Left renal pelvis (tissue), 4 donors: ENCODE results near the gene VEGFB. TPM values are rescaled to one million over a fixed set of nuclear protein-coding genes. Genes with fewer than 3 reads are reported as not detected.
A peak's percentile ranks its signal among the peaks of the same experiment; 100 is the strongest.

Experiments
- DNase-seq, 4 donors: peaks; one replicate each; pipeline ENCODE4 v3.0.0-alpha.2; 2013; ENCODE audit warnings: low read depth in 4 of 4, low spot score in 3 of 4
- polyA plus RNA-seq, 4 donors: library from polyadenylated mRNA; unstranded; fragments of 120-200 nt; gene quantifications; one replicate each; pipeline ENCODE4 v1.2.1, GENCODE V29; 2013; ENCODE audit not compliant: insufficient read length in 4 of 4

The VEGFB gene
- polyA plus RNA-seq, 4 donors, result 82.6 to 115 (median 99.9) TPM

DNA sequence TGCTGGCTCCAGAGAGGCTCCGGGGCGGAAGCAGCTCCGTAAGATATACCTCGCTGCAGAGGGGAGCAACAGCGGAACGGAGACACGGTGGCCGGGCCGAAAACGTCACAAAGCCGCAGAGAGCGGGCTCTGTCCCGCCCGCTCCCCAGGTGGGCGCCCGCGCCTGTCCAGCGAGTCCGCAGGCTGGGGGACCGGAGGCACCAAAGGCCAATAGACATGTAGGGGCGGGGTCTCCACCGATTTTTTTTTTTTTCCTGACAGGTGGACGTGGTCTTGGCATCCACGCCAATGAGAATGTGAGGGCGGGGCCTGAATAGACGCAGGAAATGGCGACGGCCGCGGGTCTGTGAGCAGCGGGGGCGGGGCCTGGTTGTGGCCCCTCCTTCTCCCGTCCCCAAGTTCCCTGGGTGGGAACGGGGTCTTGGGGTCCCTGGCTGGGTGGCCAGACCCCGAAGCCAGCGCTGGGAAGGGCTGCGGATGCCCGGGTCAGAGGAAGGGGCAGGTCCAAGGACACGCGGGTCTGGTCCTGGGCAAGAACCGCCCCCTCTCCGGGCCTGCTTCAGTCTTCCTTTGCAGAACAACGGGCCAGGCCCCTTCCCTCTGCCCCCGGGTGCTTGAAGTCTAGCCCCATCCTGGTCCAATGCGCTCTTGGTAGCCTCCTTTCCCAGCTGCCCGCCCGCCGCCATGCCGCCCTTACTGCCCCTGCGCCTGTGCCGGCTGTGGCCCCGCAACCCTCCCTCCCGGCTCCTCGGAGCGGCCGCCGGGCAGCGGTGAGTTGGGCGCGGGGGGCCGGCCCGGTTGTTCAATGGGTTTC, 4.0 kb upstream of the VEGFB start, which contains the start of gene DNAJC4:
Gene DNAJC4, plus strand, starts transcription at position 378 of the 814 bp plus-strand sequence. Its CDS starts 307 bp downstream, at position 685.
- peak in 3 of 4 donors; percentile 91 to 94 (median 91) for DNase-seq

DNA sequence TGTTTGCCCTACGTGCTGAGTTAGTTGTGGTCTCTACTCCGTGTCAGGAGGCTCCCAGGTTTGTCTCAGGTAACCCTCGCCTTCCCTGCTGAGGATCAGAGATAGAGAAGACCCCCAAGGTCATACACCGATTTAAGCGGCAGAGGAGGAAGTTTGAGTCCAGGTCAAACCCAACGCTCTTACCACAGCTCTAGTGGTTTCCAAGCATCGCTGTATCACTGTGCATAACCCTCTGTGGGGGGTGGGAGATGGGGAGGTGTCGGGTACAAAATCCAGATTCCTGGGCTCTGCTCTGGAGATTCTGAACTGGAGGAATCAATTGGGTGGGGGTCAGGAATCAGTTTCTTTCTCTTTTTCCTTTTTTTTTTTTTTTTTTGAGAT, 3.4 kb upstream of the VEGFB start:
- DNase-seq, result no peak

DNA sequence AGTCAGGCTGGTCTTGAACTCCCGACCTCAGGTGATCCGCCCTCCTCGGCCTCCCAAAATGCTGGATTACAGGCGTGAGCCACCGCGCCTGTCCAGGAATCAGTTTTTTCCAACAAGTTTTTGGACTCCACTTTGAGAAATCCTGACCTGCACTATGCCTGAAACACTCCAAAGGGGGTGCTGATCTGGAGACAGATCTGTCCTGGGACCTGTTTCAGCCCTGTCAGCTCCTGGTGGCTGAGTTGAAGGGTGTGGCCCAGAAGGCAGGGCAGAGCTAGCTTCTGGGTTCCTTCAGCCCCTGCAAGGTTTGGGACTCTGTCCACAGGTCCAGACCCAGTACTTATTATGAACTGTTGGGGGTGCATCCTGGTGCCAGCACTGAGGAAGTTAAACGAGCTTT, 2.8 kb upstream of the VEGFB start:
- DNase-seq, result no peak

DNA sequence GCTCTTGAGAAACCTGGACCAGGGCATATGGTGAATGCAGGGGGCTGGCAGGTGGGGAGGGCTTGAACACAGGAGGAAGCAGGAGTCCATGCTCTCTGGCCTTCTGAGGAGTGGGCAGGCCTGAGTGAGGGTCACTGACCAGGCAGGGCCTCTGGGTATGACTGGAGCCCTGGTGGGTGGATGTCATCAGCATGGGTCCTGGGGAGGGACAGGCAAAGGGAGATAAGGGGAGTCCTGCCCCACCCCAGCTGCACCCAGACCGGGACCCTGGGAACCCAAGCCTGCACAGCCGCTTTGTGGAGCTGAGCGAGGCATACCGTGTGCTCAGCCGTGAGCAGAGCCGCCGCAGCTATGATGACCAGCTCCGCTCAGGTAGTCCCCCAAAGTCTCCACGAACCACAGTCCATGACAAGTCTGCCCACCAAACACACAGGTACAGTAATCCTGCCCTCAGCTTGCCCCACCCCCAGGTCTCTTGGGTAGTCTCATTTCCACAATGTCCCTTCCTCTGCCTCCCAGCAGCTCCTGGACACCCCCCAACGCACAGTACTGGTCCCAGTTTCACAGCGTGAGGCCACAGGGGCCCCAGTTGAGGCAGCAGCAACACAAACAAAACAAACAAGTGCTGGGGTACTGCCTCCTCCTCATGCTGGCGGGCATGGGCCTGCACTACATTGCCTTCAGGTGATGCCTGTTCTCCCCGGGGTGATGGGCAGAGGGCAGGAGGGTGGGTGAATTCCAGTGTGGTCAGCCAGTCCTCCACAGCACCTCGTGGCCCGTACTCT, 2.0 kb upstream of the VEGFB start:
- DNase-seq, result no peak

DNA sequence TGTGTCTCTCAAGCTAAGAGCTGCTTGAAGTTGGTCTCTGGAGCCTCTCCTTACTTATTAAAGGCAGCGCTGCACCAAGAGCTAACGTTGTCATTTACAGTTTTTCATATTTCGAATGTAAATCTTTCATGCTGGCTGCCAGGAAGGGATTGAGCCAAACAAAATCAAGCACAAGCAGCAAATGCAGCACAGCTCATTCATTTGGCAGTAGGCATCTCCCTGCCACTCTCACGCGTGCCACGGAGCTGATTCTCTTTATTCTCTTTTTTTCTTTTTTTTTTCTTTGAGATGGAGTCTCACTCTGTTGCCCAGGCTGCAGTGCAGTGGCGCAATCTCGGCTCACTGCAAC, 1.4 kb upstream of the VEGFB start:
- DNase-seq, result no peak

DNA sequence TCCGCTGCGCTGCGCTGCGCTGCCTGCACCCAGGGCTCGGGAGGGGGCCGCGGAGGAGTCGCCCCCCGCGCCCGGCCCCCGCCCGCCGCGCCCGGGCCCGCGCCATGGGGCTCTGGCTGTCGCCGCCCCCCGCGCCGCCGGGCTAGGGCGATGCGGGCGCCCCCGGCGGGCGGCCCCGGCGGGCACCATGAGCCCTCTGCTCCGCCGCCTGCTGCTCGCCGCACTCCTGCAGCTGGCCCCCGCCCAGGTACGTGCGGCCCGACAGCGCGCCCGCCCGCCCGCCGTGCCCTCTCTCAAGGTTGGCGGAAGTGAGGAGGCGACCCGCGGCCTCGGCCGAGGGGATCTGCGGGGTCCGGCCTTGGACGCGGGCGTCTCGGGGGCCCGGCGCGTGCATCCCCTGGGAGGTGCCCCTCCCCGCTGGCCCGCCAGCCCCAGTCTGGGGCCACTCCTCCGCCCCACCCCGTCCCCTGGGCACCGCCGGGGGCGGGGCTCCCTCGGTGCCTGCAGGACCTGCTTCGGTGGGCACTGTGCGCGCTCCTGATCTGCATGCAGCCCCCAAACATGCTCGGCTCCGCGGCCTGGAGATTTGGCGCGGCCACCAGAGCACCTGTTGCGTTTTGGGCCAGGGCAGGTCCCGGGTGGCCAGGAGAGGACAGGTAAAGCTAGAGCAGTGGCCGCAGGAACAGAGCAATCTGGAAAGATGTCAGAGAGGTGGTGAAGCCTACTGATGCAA, 429 bp downstream of the VEGFB start:
- no peak for DNase-seq

DNA sequence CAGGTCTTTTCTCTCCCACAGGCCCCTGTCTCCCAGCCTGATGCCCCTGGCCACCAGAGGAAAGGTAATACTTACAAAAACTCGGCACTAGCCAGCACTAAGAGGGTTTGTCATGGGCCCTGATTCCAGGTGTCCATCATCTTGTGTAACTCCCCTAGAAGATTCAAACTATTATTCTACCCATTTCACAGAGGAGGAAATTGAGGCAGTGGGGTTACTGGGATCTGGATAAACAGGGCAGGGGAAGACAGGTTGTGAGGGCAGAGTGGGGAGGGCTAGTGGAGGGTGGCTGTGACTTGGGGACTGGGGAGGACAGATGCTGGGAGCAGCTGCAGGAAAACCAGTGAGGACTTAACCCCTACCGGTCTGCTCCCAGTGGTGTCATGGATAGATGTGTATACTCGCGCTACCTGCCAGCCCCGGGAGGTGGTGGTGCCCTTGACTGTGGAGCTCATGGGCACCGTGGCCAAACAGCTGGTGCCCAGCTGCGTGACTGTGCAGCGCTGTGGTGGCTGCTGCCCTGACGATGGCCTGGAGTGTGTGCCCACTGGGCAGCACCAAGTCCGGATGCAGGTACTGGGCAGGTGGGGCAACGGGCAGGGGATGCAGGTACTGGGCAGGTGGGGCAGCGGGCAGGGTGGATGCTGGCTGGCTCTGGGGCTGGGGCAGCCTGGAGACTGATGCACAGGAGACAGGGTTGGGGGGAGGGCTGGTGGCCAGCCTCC, 1.2 kb downstream of the VEGFB start:
- no peak for DNase-seq

DNA sequence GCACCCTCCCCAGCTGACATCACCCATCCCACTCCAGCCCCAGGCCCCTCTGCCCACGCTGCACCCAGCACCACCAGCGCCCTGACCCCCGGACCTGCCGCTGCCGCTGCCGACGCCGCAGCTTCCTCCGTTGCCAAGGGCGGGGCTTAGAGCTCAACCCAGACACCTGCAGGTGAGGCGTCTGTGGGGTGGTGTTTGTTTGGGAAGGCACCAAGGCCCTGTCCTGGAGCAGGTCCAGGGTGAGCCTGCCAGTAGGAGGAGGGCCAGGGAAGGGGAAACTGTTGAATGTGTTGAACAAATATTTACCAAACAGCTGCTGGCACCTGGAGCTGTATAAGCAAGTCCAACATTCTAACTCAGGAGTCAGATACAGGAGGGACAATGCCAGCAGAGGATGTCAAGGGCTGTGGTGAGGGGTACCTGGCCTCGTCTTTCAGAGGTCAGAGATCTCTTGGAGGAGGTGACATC, 3.1 kb downstream of the VEGFB start:
- DNase-seq, result no peak

DNA sequence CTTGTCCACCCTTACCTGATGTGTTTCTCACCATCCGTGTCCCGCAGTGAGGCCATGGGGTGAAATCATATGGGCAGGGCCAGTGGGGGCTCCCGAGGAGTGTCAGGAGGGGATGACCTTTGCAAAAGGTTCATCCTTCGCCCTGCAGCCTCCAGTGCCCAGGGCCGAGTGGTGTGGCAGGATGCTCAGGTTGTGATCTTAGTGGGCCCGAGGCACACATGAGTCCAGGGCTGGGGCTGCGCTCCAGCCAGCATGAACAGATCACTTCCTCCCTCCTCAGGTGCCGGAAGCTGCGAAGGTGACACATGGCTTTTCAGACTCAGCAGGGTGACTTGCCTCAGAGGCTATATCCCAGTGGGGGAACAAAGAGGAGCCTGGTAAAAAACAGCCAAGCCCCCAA, 3.7 kb downstream of the VEGFB start:
- no peak for DNase-seq

DNA sequence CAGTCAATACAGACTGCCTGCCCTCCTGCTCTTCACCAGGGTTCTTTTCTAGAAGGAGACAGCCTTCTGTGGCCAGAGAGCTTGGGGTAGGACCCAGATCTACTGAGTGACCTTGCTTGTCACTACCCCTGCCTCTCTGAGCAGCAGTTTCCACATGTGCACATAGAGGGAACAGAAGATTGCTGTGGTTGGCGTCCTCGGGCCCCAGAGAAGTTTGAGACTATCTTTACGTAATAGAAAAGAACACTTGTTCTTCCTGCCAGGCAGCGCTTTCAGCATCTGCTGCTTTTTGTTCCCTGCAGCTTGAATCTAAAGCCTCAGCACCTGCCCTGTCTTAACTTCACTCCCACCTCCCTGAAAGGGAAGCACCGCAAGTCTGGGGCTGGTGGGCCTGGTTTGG, 4.6 kb downstream of the VEGFB start:
- DNase-seq, result no peak

DNA sequence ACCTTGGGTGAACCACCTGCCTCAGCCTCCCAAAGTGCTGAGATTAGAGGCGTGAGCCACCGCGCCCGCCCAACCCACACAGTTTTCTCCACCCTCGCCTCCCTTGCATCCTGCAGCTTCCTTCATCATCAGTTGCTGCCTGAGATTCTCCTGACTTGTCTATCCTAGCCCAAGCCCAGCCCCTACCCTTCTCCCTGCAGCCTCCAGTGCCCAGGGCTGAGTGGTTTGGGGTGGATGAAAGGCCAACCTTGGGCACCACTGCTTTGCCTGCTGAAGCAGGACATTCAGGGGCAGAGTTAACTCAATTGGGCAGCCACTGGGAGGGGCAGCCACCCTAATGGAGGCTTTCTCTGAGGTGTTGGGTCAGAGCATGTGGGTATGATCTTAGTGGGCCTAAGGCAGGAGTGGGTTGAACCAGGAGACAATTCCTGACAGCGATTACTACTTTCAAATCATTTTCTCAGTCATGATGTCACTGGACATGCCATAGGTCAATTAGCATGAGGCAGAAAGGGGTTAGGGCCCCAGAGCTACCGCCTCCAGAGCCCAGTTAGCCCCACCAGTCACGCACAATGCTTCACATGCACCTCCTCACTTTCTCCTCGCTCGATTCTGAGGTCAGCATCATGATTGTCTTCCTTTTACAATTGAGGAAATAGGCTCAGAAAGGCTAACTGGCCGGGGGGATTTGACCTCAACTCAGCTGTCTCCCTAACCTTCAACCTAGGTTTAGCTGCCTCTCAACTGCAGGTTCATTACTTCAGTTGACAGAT, 5.5 kb downstream of the VEGFB start:
- no peak for DNase-seq

DNA sequence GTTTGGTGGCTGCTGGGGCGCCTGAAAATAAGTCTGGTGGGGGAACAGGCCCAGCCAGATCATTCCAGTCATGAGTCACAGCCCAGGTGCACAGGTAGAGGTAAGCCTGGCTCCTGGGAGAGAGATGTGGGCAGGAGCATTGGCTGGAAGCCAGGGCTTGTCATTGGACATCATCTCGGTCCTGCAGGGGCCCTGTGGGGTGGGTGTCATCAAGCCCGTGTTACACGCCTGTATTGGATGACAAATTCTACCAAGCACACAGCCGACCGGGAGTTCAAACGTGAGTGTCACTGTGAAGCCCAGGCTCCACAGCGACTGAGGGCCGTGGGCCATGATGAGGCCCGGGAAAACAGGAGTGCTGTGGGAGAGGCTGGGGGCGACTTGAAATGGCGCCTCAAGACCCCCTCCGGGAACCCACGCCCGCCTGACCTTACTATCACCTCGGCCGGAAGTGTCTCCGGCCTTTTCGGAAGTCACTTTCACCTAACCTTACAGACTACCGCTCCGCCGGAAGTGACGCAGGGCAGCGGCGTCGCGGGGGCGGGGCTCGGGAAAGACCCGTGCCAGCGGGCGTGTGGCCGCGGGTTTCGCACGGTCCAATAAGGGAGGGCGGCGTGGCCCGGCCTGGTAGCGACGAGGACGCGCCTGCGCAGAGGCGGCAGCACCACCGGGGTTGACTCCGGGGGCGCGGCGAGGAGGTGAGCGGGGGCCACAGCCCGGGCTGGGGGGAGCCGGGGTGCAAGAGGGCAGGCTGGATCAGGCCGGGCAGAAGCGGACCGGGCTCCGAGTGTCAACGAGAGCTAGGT, 6.3 kb downstream of the VEGFB start, which contains the start of gene FKBP2:
Gene FKBP2, plus strand, starts transcription at position 661 of the 806 bp plus-strand sequence. CDS start 1,293 bp downstream, outside the sequence.
- peak; percentile 90 to 93 (median 92) for DNase-seq

DNA sequence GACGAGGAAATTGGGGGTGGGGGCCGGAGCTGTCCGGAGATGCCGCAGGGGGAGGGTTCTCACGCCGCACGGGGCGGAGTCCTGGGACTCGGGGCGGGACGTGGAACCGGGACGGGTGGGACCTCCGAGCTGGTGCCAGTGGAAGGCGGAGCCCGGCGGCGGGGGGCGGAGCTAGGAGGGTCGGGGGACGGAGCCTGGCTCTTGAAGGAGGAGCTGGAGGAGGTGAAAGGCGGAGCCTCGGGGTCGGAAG, 6.8 kb downstream of the VEGFB start:
- peak; percentile 97 to 98 (median 97) for DNase-seq

DNA sequence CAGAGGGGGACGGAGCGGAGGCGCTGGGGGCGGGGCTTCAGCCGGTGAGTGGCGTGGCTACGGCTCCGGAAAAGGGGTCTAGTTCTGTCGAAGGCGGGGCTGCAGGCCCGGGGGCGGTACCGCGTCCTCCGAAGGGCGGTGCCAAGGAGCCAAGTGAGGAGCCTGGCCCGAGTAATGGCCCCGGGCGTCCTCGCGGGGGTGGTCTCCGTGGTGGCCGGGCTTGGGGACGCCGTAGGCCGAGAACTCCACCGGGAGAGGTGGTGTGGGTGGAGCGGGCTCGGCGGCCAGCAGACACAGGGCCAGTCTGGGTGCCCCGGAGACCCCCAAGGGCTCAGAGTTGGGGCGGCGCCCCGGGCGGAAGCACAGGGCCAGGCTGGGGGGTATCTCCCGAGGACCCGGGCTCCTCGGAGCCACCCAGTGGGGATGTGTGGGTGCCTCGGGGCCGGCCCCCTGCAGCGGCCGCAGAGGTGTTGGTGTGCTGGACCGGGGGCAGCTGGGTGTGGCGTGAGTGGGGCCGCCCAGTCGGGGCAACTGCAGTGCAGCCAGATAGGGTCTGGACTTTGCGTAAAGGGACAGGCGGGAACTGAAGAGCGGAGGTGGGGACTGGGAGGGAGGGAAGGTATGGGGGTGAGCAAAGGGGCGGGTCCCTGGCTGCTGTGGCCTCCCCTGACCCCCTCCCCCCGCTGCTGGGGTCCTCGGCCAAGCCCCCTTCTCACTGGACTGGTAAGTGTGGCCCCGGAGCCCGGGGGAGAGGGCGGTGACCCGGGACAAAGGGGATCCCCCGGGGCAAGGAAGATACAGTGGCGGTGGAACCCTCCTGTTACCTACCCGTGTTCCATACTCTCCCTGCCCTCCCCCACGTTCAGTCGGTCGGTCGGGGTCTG, 7.3 kb downstream of the VEGFB start:
- DNase-seq, result no peak

DNA sequence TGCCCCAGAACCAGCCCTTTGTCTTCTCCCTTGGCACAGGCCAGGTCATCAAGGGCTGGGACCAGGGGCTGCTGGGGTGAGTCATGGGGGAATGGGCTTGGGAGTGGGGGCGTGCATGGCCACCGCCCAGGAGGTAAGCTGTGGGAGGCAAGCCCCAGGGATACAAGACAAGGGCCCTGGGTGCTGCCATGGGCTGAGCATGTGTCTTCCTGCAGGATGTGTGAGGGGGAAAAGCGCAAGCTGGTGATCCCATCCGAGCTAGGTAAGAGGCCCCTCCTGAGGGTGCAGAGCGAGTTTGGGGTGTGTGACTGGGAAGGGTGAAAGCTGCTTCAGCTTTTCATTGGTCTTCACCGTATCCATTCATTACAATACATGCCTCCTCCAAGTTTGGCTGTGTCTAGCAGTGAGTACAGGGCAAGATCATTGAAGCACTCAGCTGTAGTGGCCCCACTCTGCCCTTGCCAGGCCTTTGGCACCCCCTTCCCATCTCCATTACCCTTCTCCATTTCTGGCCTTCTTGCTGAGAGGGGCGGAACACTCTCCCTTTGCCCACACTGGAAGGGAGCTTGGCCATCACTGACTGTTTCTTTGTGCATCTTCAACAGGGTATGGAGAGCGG, 9.0 kb downstream of the VEGFB start:
- DNase-seq, result no peak

DNA sequence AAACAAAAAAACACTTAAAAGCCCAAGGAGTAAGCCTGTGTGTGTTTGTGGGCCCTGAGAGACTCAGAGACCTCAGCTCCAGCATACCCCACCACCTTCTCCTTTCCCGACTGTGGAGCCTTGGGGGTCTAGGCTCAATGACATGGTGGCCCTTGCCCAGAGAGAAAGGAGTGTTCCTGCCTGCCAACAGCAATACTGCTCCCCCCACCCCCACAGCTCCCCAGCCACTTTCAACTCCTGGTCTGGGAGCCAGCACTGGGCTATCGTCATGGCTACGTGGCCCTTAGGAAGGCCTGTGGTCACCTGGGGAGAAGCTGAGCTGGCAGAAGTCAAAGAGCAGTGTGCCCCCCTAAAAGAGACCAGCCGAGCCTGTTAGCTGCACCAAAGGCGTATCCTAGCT, 9.7 kb downstream of the VEGFB start:
- no peak for DNase-seq

DNA sequence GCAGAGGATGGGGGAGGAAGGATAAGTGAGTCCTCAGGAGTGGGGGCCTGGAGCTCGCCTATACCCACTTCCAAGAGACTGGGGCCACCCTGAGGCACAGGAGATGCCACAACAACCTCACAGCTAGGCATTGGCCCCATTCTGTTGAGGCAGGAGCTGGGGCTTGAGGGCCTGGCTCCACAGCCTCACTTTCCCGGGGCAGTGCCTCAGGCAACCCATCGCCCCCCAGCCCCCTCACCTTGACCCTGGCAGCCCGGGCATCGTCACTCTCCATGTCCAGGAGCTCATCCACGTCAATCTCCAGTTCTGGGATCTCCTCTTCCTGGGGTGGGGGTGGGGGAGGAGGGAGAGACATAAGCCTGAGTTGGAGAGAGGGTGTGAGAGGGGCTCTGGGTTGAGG, 10.6 kb downstream of the VEGFB start:
- DNase-seq, result no peak

DNA sequence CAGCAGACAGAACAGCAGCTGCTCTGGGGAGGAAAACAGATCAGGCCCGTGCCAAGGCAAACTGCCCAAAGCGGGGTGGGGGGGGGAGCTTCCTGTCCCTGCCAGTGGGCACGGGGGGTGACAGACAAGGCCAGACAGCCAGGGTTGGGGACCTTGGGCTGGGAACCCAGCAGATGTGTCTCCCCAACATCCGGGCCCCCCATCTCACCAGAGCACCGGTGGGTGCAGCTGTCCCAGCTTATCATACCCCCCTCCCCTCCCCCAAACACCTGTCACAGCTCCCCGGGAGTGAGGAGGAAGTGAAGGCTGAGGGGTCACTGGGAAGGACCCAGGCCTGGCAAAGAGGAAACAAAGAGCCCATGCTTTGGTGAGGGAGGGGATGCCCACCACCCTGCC, 11.0 kb downstream of the VEGFB start:
- no peak for DNase-seq
